Stimulated activated naive B cell treated with anti-CD40 and anti-IgM and Interleukin-4, amounts not matched to agents 10 μg/mL and 1 μg/mL and 100 μg/mL, for 72 hours (primary cell): ENCODE measurements around the gene ACVRL1.
A peak's percentile ranks its signal among the peaks of the same experiment; 100 is the strongest.

ENCODE experiments used
- ATAC-seq, 2 donors: fragments of 150-1000 bp; cut with Tn5 transposase; replicated peaks; 2 replicates each; pipeline ENCODE4 v1.10.0; 2021; ENCODE audit warnings: moderate library complexity in 1 of 2
- DNase-seq: peaks from one replicate; pipeline ENCODE4 v3.0.0; 2021
- H3K27ac Mint-ChIP-seq: one replicate; pipeline ENCODE4 v1.8.0; 2022; ENCODE audit warnings: mild to moderate bottlenecking, mixed read lengths
- H3K27me3 Mint-ChIP-seq, 2 donors: one replicate each; pipeline ENCODE4 v1.8.0; 2022; ENCODE audit warnings: mixed read lengths in 2 of 2
- H3K36me3 Mint-ChIP-seq, 2 donors: one replicate each; pipeline ENCODE4 v1.8.0; 2022; ENCODE audit warnings: mixed read lengths in 2 of 2, mild to moderate bottlenecking in 1 of 2
- H3K4me1 Mint-ChIP-seq, 2 donors: one replicate each; pipeline ENCODE4 v1.8.0; 2022; ENCODE audit warnings: mixed read lengths in 2 of 2, mild to moderate bottlenecking in 1 of 2
- H3K4me3 Mint-ChIP-seq, 2 donors: one replicate each; pipeline ENCODE4 v1.8.0; 2022; ENCODE audit warnings: mild to moderate bottlenecking in 2 of 2, mixed read lengths in 2 of 2, moderate library complexity in 1 of 2
- H3K9me3 Mint-ChIP-seq, 2 donors: one replicate each; pipeline ENCODE4 v1.8.0; 2022; ENCODE audit warnings: mixed read lengths in 2 of 2, mild to moderate bottlenecking in 1 of 2

ACVRL1 gene

GRCh38 chr12:51907083-51907855 lies at the start of gene ACVRL1:
TSS of gene ACVRL1 (plus strand) at chr12:51907504. CDS start at chr12:51912475, 4,971 bp downstream.
- Mint-ChIP-seq H3K9me3 (no peaks in the 10 kb centered on the region), H3K27ac (no peak within 1 kb of the TSS), H3K4me3 (peak within 1 kb of the TSS in 1 of 2 donors; percentile 39), H3K4me1 (peaks cover 16 to 24% of the 10 kb centered on the region in 2 donors), H3K36me3 (no peaks in the 10 kb centered on the region), H3K27me3 (peaks cover 46 to 62% of the 10 kb centered on the region in 2 donors)
- ATAC-seq (no peak), DNase-seq (no peak)

GRCh38 chr12:51860986-51861385 lies 46.3 kb upstream of the ACVRL1 start:
- H3K36me3 Mint-ChIP-seq, result no peaks in the 10 kb centered on the region
- no peaks in the 10 kb centered on the region for H3K9me3 Mint-ChIP-seq
- DNase-seq, result no peak
- H3K27me3 Mint-ChIP-seq, result peaks cover 66 to 83% of the 10 kb centered on the region in 2 donors
- no peak for ATAC-seq
- peaks cover 9 to 20% of the 10 kb centered on the region in 2 donors for H3K4me1 Mint-ChIP-seq
- H3K4me3 Mint-ChIP-seq, result no peak overlapping the region
- no peak overlapping the region for H3K27ac Mint-ChIP-seq

GRCh38 chr12:51862947-51863346 lies 44.4 kb upstream of the ACVRL1 start:
- DNase-seq (no peak), ATAC-seq (no peak)
- no peaks in the 10 kb centered on the region for H3K9me3 Mint-ChIP-seq
- H3K27me3 Mint-ChIP-seq, result peaks cover 67 to 83% of the 10 kb centered on the region in 2 donors
- H3K36me3 Mint-ChIP-seq, result no peaks in the 10 kb centered on the region
- no peak overlapping the region for H3K27ac Mint-ChIP-seq
- peaks cover 9 to 20% of the 10 kb centered on the region in 2 donors for H3K4me1 Mint-ChIP-seq
- H3K4me3 Mint-ChIP-seq, result peak overlapping the region in 1 of 2 donors; percentile 53

- Mint-ChIP-seq H3K4me1 (peaks cover 10 to 24% of the 10 kb centered on the region in 2 donors), H3K9me3 (no peaks in the 10 kb centered on the region), H3K27ac (no peak overlapping the region), H3K4me3 (peak overlapping the region; percentile 39 to 53), H3K27me3 (peaks cover 72 to 88% of the 10 kb centered on the region in 2 donors), H3K36me3 (no peaks in the 10 kb centered on the region)
- peak; percentile 13 to 23 for ATAC-seq
- DNase-seq, result no peak
These were observed 43.9 kb upstream of the ACVRL1 start for GRCh38 chr12:51863363-51863932.

GRCh38 chr12:51863933-51864832 lies 43.1 kb upstream of the ACVRL1 start:
- Mint-ChIP-seq H3K9me3 (no peaks in the 10 kb centered on the region), H3K27ac (no peak overlapping the region)

GRCh38 chr12:51864833-51865670 lies 42.3 kb upstream of the ACVRL1 start:
- DNase-seq (no peak), ATAC-seq (peak; percentile 53 to 54)
- Mint-ChIP-seq H3K4me1 (peaks cover 21 to 39% of the 10 kb centered on the region in 2 donors), H3K27me3 (peaks cover 77 to 88% of the 10 kb centered on the region in 2 donors), H3K4me3 (peak overlapping the region in 1 of 2 donors; percentile 62), H3K9me3 (no peaks in the 10 kb centered on the region), H3K27ac (no peak overlapping the region), H3K36me3 (no peaks in the 10 kb centered on the region)

More at GRCh38 chr12:51863933-51864832, 43.1 kb upstream of the ACVRL1 start:
- peaks cover 75 to 89% of the 10 kb centered on the region in 2 donors for H3K27me3 Mint-ChIP-seq
- no peaks in the 10 kb centered on the region for H3K36me3 Mint-ChIP-seq
- DNase-seq, result no peak
- peak; percentile 75 to 83 for ATAC-seq
- H3K4me3 Mint-ChIP-seq, result peak overlapping the region in 1 of 2 donors; percentile 62
- peaks cover 16 to 30% of the 10 kb centered on the region in 2 donors for H3K4me1 Mint-ChIP-seq

- peaks cover 28 to 46% of the 10 kb centered on the region in 2 donors for H3K4me1 Mint-ChIP-seq
- peaks cover 80 to 88% of the 10 kb centered on the region in 2 donors for H3K27me3 Mint-ChIP-seq
- no peak for DNase-seq
- no peak for ATAC-seq
- no peak overlapping the region for H3K27ac Mint-ChIP-seq
- H3K4me3 Mint-ChIP-seq, result no peak overlapping the region
- no peaks in the 10 kb centered on the region for H3K36me3 Mint-ChIP-seq
- no peaks in the 10 kb centered on the region for H3K9me3 Mint-ChIP-seq
These were observed 41.5 kb upstream of the ACVRL1 start for GRCh38 chr12:51865757-51866270.

- Mint-ChIP-seq H3K27me3 (peaks cover 80 to 88% of the 10 kb centered on the region in 2 donors), H3K4me1 (peaks cover 32 to 51% of the 10 kb centered on the region in 2 donors)
These were observed 41.0 kb upstream of the ACVRL1 start for GRCh38 chr12:51866324-51866723.

GRCh38 chr12:51866762-51867161 lies 40.5 kb upstream of the ACVRL1 start:
- peaks cover 80 to 88% of the 10 kb centered on the region in 2 donors for H3K27me3 Mint-ChIP-seq
- H3K9me3 Mint-ChIP-seq, result no peaks in the 10 kb centered on the region
- no peaks in the 10 kb centered on the region for H3K36me3 Mint-ChIP-seq
- H3K4me3 Mint-ChIP-seq, result no peak overlapping the region
- peaks cover 32 to 53% of the 10 kb centered on the region in 2 donors for H3K4me1 Mint-ChIP-seq
- no peak overlapping the region for H3K27ac Mint-ChIP-seq
- ATAC-seq (no peak), DNase-seq (no peak)

More at GRCh38 chr12:51866324-51866723, 41.0 kb upstream of the ACVRL1 start:
- ATAC-seq (no peak), DNase-seq (no peak)
- Mint-ChIP-seq H3K9me3 (no peaks in the 10 kb centered on the region), H3K36me3 (no peaks in the 10 kb centered on the region), H3K27ac (no peak overlapping the region), H3K4me3 (no peak overlapping the region)

- ATAC-seq, result no peak
- peaks cover 32 to 53% of the 10 kb centered on the region in 2 donors for H3K4me1 Mint-ChIP-seq
- DNase-seq, result no peak
- no peak overlapping the region for H3K27ac Mint-ChIP-seq
- no peaks in the 10 kb centered on the region for H3K9me3 Mint-ChIP-seq
- H3K36me3 Mint-ChIP-seq, result no peaks in the 10 kb centered on the region
- H3K4me3 Mint-ChIP-seq, result no peak overlapping the region
- peaks cover 79 to 88% of the 10 kb centered on the region in 2 donors for H3K27me3 Mint-ChIP-seq
These were observed 39.9 kb upstream of the ACVRL1 start for GRCh38 chr12:51867371-51867770.

- H3K4me3 Mint-ChIP-seq, result peak overlapping the region; percentile 3 to 20
- peaks cover 32 to 52% of the 10 kb centered on the region in 2 donors for H3K4me1 Mint-ChIP-seq
- H3K36me3 Mint-ChIP-seq, result no peaks in the 10 kb centered on the region
- no peak overlapping the region for H3K27ac Mint-ChIP-seq
- ATAC-seq, result no peak
- no peak for DNase-seq
- H3K27me3 Mint-ChIP-seq, result peaks cover 80 to 87% of the 10 kb centered on the region in 2 donors
- H3K9me3 Mint-ChIP-seq, result no peaks in the 10 kb centered on the region
These were observed 39.4 kb upstream of the ACVRL1 start for GRCh38 chr12:51867796-51868428.

- H3K27ac Mint-ChIP-seq, result no peak overlapping the region
- DNase-seq (no peak), ATAC-seq (no peak)
- peaks cover 26 to 45% of the 10 kb centered on the region in 2 donors for H3K4me1 Mint-ChIP-seq
- peak overlapping the region; percentile 49 to 76 for H3K4me3 Mint-ChIP-seq
- no peaks in the 10 kb centered on the region for H3K36me3 Mint-ChIP-seq
- no peaks in the 10 kb centered on the region for H3K9me3 Mint-ChIP-seq
- H3K27me3 Mint-ChIP-seq, result peaks cover 76 to 82% of the 10 kb centered on the region in 2 donors
These were observed 38.3 kb upstream of the ACVRL1 start for GRCh38 chr12:51868821-51869495.
